CD4-positive, alpha-beta T cell treated with Interleukin-2 at 100 ng/mL for 4 hours (primary cell): ENCODE measurements around the gene N4BP2L2.

Source experiments
- DNase-seq: peaks from one replicate; pipeline ENCODE4 v3.0.0-alpha.2; 2020; ENCODE audit warnings: low spot score

The N4BP2L2 gene

DNA sequence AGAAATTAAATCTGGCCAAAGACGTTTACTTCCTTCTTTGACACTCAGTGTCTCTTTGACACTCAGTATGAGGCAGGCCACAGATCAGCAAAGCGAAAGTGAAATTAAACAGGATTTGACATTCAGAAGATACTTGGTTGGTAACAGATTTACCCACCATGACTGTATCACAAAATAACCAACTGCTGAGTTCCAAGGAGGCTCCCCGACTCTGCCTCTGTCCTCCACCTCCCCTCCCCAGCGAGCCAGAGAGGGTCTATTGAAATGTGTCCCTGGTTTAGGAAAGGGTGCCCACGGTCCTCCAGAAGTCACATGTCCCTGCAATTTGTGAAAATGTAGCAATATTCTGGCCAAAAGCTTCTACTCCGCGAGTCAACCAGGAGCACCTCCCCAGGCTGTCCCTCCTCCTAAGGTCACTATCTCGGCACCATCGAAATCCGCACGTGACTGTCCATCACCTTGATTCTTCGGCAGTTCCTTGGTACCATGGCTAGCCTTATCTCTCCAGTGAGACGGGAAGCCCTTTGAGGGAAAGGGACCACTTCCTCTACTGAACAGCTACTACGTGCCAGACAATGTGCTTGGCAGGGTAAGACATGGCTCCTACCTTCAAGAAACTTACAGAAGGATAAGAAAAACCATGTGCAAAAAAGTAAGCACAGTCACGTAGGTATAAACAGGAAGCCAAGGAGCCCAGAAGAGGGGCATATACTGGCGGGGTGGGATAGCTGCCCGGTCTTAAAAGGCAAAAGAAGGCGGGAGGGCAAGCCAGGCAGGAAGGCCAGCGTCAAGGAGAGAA is 112.2 kb downstream of the N4BP2L2 start:
- DNase-seq, result peak; percentile 74

DNA sequence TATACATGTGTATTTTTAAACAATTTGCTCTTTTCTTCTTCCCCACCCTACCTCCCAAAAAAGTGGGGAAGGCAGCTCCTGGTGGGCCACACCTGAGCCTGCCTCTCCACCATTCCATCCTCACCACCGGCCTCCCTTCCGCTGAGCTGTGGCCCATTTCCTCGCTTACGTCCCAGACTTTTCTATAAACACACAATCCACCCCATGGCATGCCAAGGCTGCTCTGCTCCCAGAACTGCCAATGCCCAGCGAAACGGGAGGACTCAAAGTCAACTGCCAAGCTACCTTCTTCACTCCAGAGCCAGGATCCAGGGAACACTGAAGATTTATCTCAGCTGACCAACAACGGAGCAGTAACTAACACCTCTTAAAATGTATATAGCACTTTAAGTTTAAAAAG is 113.4 kb downstream of the N4BP2L2 start:
- no peak for DNase-seq

DNA sequence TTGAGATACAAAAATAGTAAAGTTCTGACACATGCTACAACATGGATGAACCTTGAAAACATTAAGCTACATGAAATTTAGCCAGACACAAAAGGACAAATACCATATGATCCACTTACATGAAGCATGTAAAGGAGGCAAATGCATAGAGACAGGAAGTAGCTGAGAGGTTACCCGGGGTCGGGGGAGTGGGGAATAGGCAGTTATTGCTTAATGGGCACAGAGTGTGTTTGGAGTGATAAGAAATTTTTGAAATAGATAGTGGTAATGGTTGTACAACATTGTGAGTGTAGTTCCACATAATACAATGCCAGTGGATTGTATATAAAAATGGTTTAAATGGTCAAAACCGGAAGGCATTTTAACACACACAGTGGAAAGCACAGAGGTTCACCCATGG is 115.0 kb downstream of the N4BP2L2 start:
- DNase-seq, result no peak

DNA sequence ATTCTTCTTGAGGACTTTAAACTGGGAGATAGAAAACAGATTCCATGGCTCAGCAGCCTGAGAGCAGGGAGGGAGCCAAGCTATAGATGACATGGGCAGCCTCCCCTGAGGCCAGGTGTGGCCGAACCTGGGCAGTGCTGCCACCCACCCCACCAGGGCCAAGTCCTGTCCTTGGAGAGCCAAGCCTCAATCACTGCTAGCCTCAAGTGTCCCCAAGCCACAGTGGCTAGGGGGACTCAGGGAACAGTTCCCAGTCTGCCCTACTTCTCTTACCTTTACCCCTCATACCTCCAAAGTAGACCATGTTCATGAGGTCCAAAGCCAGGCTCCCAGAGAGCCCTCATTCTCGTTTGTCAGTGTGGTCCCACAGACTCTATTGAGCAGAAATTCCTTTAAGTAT is 118.7 kb downstream of the N4BP2L2 start:
- DNase-seq, result no peak

DNA sequence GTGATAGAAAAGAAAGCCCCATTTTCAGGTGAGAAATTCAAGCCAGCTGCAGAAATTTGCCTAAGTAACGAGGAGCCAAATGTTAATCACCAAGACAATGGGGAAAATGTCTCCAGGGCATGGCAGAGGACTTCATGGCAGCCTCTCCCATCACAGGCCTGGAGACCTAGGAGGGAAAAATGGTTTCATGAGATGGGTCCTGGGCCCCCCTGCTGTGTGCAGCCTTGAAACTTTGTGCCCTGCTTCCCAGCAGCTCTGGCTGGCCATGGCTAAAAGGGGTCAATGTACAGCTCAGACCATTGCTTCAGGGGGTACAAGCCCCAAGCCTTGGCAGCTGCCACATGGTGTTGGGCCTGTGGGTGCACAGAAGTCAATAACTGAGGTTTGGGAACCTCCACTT is 120.6 kb downstream of the N4BP2L2 start:
- no peak for DNase-seq

DNA sequence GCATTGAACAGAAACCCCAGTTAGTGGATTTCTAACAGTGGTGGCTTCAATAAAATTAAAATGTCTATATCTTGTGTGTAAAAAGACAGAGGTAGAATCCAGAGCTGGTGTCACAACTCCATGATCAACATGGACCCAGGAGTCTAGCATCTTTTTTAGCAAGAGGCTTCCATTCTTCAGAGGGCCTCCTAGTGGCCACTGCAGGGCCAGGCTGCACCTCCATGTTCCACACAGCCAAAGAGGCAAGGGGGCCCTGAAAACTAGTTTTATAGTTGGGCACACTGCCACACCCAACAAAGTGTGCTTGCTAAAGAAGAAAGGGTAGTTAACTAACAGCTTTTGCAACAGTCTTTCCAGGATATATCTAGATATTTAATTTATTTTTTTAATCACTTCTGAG is 123.6 kb downstream of the N4BP2L2 start:
- DNase-seq, result peak; percentile 25

DNA sequence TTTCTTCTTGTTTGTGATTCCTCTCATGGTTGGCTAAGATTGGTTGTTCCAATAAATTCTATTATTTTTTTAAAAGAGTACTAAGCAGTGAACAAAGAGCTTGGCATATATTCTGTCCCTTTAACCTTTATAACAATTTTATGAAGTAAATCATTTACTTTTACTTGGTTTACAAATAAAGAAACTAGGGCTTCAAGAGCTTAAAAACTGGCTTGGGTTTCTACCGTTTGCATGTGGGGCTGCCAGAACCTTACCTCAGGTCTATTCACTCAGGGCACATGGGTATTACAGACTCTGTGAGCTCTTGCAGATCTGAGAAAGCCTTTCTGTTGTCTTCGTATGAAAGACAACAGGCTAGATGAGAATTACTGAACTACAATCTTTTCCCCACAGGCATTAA is 124.0 kb downstream of the N4BP2L2 start:
- no peak for DNase-seq

DNA sequence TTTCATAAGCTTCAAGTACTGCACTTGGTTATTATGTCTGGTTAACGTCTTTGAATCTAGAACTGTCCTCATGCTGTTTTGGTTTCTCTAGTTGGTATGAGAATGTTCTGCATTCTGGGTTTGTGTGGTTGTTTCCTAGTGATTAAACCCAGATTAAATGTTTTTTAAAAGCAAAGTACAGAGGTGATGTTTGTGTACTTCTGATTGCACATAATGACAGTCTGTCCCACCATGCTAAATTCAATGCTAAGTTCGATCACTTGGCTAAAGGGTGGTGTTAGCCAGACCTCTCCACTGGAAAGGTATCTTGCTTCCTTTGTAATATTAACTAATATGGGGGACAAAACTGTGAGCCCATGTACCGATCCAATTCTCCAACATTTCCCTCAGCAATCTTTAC is 125.3 kb downstream of the N4BP2L2 start:
- DNase-seq, result no peak

DNA sequence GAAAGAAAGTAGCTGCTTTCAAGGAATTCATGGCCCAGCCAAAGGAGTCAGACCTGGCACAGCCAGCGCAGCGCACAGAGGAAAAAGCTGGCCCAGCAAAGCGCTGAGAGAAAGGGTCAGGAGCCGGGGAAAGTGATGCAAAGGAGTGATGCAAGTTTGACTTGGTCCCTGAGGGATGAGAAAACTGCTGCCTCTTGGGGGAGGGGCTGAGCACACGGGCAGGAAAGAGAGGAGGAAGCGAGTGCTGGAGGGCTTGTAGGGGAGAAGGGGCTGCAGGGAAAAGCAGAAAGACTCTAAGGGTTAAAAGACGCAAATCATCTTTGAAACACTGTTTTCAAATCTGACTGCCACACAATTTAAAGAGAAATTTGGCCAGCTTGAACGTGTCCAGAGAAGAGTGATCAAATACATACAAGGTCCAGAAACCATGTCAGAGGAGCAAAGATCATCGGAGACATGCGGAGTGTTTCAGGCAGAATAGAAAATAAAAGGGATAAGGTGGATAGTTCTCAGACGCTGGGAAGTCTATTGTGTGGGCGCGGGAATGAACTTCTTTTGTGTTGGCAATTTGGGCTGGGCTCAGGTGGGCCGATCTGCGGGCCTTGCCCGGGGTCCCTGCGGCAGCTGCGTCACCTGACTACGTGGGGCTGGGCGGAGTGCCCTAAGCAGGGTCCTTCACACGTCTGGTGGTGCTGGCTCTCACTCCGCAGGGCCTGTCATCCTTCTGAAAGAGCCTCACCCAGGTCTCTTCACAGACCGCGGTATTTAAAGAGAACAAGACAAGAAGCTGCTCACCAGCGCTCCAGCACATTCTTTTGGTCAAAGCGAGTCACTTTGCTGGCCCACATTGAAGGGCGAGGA is 128.8 kb downstream of the N4BP2L2 start:
- no peak for DNase-seq

DNA sequence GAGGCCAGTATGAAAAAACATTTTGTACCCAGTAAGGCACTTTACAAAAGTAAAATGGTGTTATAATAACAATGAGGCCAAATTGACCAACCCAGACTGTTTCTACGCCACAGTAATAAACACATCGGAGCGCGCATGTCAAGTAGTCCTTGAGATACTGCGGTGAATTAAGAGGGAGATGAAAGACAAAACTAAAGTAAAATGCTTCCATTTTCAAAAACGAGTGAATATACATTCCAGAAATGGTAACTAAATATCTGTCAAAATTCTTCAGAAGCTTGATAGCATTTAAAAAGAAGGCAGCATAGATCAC is 129.6 kb downstream of the N4BP2L2 start:
- DNase-seq, result no peak

DNA sequence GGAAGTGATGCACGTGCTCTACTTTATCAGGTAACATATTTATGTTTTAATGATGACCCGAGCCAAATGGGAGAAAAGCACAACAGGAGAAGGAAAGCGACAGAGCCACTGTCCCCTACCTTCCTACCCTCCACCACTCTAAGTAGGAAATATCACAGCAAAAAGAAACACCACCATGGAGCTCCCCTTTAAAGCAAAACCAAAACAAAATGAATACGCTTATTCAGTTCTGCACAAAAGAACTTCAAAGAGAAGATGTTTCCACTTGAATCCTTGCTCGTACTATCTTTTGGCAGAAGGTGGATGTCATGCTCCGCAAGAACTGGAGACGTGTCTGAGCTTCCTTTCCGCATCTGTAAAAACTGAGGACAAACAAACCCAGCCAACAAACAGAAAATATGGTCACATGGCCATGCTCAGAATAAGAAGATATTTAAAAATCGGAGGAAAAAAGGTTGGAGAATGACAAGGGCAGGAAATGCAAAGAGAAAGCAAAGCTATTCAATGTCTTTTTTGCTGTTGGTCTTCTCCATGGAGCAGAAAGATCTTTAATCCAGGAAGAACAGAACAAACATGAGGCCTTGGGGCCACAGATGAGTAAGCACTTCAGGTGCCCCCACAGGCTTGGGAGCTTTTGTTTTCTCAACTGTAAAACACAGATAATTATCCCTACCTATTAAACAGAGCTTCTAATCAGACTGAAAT is 130.1 kb downstream of the N4BP2L2 start:
- DNase-seq, result no peak

DNA sequence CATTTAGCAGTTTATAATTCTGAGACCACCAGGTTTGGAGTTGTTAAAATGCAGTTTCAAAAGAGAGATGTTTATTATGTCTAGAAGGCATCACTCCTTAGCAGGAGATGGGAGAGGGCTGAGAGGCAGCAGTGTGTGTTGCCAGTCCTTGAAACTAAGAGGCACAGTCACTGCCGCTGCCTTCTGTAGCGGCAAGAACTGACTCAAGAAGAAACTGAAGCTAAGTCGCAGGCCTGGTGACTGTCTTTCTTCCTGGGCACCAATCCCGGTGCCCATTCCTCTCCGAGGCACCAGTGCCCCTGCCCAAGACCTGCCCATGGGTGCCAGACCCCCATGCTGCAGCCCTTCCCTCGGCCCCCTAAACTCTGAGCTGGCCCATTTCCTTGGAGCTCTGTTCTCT is 130.7 kb downstream of the N4BP2L2 start:
- no peak for DNase-seq

DNA sequence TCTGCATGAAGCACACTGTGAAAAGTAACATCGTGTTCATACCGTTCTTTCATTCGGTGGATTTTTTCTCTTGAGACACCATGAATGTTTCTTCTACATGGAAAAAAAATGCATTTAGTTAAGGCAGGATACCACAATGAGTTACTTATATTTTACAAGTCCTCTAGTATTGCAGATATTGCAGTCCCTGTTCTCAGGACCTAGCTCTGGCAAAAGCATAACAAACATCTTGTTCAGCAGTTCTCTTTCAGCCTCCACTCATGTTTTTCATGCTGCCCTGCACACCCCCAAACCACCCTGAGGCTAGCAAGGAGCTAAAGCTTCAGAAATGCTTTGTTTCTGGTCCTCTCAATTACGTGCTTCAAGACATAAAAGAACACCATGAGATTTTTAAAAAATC is 135.5 kb downstream of the N4BP2L2 start:
- no peak for DNase-seq

DNA sequence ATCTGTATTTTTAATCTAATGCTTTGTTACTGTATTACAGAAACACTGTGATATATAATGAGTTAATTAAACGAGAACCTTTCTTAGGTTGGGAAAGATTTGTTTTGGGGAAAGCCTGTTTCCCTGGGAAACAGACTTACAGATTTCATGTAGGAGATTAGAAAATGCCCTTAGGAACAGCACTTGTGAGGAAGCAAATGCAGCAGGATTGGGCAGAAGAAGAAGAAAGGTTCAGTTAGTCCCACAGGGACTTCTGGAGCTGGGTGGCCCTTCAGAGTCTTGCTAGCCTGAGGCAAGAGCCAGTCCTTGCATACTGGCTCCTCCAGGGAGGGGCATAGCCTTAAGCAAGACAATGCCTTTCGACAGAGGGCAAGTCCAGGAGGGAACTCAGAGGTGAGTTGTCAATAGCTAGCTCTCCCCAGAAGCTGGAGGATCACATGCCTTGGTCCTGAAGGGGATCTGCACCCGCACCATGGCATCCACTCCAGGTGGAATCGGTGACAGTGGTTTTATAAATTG is 147.4 kb downstream of the N4BP2L2 start:
- DNase-seq, result no peak

DNA sequence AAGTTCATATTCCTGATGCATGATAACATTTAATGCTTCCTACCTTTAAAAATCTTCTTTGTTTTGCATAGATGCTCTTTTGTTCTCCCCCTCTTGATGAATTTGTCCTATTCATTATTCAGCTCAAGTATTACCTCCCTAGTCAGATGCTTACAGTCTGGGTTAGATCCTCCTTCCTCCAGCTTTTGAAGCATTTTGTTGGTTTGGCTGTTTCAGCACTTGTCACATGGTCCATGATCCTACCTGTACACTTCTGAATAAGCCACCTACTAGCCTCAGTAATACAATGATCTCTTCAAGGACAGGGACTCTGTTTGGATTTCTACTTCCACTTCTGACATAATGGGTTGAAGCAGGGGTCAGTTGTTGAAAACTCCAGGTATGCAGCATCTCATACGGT is 148.1 kb downstream of the N4BP2L2 start:
- no peak for DNase-seq

DNA sequence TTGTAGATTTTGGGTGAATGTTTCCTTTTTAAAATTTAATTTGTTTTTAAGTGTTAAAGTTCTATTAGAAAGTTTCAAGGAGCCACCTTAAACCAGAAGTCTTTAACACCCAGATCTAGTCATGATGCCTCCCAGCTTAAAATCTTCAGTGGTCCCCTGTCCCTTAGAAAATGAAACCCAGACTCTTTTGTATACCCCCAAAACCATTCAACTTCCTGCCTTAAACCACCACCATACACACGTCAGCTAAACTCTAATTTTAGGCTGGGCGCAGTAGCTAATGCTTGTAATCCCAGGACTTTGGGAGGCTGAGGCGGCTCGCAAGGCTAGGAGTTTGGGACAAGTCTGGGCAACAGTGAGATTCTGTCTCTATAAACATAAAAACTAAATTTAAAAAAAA is 148.5 kb downstream of the N4BP2L2 start:
- DNase-seq, result peak; percentile 21

DNA sequence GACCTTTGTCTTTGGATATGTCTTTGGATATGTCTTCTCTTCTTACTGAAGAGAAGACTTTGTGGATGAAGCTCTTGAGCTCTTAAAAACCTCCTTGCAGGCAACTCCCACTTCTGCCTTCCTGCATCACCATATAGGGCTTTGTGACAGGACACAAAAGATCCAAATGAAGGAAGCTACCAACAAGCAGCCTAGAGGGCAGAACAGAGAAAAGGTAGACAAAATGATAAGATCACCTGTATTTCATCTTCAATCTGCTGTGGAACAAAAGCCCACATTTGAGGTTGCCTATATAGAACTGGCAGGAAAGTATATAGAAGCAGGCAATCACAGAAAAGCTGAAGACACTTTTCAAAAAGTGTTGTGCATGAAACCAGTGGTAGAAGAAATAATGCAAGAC is 153.2 kb downstream of the N4BP2L2 start:
- DNase-seq, result no peak

DNA sequence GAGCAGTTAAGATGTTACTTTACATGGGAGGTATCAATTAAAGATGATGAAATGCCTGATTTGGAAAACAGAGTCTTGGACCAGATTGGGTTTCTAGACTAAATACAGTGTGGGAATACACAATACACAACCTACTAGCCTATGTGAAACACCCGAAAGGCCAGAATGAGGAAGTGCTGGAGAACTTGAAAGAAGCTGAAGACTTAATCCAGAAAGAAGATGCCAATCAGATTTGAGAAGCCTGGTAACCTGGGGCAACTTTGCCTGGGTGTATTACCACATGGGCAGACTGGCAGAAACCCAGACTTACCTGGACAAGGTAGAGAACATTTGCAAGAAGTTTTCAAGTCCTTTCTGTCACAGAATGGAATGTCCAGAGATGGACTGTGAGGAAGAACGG is 153.9 kb downstream of the N4BP2L2 start:
- no peak for DNase-seq

DNA sequence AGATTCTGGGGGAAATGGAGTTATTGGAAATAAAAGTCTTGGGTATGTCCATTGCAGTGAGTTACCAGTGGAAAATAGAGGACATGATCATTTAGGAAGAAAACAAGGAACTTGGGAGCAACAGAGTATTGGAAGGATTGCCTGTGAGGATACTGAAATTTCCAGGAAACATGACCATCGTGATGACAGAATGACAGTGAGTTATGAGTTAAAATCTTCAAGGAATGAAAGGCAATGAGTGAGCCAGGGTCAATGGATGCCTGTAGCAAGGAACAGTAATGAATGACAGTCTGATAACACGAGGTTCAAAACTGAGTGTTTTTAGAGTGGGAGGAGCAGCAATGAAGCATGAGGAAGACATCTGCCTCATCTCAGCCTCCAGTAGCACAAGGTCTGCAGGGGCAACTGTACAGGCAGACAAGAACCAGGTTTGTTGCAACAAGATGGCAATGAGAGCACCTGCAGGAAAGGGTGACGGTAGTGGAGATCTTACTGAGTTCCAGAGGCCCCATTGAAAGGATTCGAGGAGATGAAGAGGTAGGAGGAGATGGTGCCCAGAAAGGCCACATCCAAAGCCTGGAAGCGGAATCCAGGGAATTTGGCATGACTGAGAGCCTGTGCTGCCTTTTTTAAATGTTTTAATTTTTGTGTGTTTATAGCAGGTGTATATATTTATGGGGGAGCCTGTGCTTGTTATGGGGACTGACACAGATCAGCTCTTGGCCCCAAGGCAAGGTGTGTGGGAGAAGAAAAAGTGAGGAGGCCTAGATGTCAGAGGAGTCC is 154.6 kb downstream of the N4BP2L2 start:
- no peak for DNase-seq
